GM19351 (cell line): ENCODE measurements around the gene HK2.

Experiments
- ATAC-seq: cut with Tn5 transposase; IDR thresholded peaks from one replicate; pipeline ENCODE4 v1.9.1; 2021; ENCODE audit warnings: mild to moderate bottlenecking, moderate library complexity; ENCODE audit not compliant: unreplicated experiment

The HK2 gene

GRCh38 chr2:74856599-74856998 lies 22.7 kb downstream of the HK2 start:
- ATAC-seq: no peak

- no peak for ATAC-seq
These were observed 23.3 kb downstream of the HK2 start for GRCh38 chr2:74857215-74857614.

- no peak for ATAC-seq
These were observed 23.8 kb downstream of the HK2 start for GRCh38 chr2:74857725-74858124.

GRCh38 chr2:74858281-74858680 lies 24.4 kb downstream of the HK2 start:
- no peak for ATAC-seq

- no peak for ATAC-seq
These were observed 26.2 kb downstream of the HK2 start for GRCh38 chr2:74860079-74860478.

GRCh38 chr2:74860521-74860920 lies 26.6 kb downstream of the HK2 start:
- ATAC-seq: no peak

- ATAC-seq: no peak
These were observed 27.6 kb downstream of the HK2 start for GRCh38 chr2:74861531-74861930.

GRCh38 chr2:74862020-74862964 lies 28.4 kb downstream of the HK2 start:
- no peak for ATAC-seq

GRCh38 chr2:74863802-74864248 lies 29.9 kb downstream of the HK2 start:
- ATAC-seq: no peak

- ATAC-seq: no peak
These were observed 31.1 kb downstream of the HK2 start for GRCh38 chr2:74864728-74865722.

GRCh38 chr2:74865770-74866674 lies 32.1 kb downstream of the HK2 start:
- ATAC-seq: no peak

GRCh38 chr2:74867841-74868658 lies 34.1 kb downstream of the HK2 start:
- ATAC-seq: no peak

- ATAC-seq: no peak
These were observed 35.6 kb downstream of the HK2 start for GRCh38 chr2:74869517-74869916.

GRCh38 chr2:74870951-74871350 lies 37.0 kb downstream of the HK2 start:
- ATAC-seq: no peak

- ATAC-seq: no peak
These were observed 37.5 kb downstream of the HK2 start for GRCh38 chr2:74871414-74871813.

- no peak for ATAC-seq
These were observed 38.5 kb downstream of the HK2 start for GRCh38 chr2:74872389-74872836.

- no peak for ATAC-seq
These were observed 39.2 kb downstream of the HK2 start for GRCh38 chr2:74873012-74873665.

GRCh38 chr2:74873678-74874640 lies 40.0 kb downstream of the HK2 start:
- no peak for ATAC-seq
